Activated CD8-positive, alpha-beta memory T cell treated with anti-CD3 and anti-CD28 coated beads, Interleukin-2, amount 50 U/mL, for 4 hours (primary cell): ENCODE results near the gene BRWD1.
"Not testable (repeated sequence)": the region's sequence is repeated elsewhere in the genome, so short reads cannot be mapped to it uniquely, and the experiment has no call there.

ENCODE experiments used
- DNase-seq: peaks from one replicate; pipeline ENCODE4 v3.0.0-alpha.2; 2020

The BRWD1 gene

GRCh38 chr21:39164523-39164922, 148.9 kb downstream of the BRWD1 start:
- DNase-seq, result no peak

GRCh38 chr21:39161064-39161463, 152.4 kb downstream of the BRWD1 start:
- DNase-seq, result no peak

- no peak for DNase-seq
Observed at GRCh38 chr21:39159342-39160063, 153.9 kb downstream of the BRWD1 start.

GRCh38 chr21:39157241-39157640, 156.2 kb downstream of the BRWD1 start:
- not testable (repeated sequence) for DNase-seq

- DNase-seq, result no peak
Observed at GRCh38 chr21:39156024-39156423, 157.4 kb downstream of the BRWD1 start.

- no peak for DNase-seq
Observed at GRCh38 chr21:39155578-39155977, 157.9 kb downstream of the BRWD1 start.

- no peak for DNase-seq
Observed at GRCh38 chr21:39153842-39154241, 159.6 kb downstream of the BRWD1 start.

- no peak for DNase-seq
Observed at GRCh38 chr21:39153373-39153772, 160.1 kb downstream of the BRWD1 start.

- no peak for DNase-seq
Observed at GRCh38 chr21:39152271-39152670, 161.2 kb downstream of the BRWD1 start.

- DNase-seq, result no peak
Observed at GRCh38 chr21:39150877-39151276, 162.6 kb downstream of the BRWD1 start.

- DNase-seq, result no peak
Observed at GRCh38 chr21:39150316-39150715, 163.1 kb downstream of the BRWD1 start.

GRCh38 chr21:39149882-39150281, 163.6 kb downstream of the BRWD1 start:
- no peak for DNase-seq

GRCh38 chr21:39148975-39149374, 164.5 kb downstream of the BRWD1 start:
- no peak for DNase-seq

GRCh38 chr21:39144191-39144590, 169.2 kb downstream of the BRWD1 start:
- DNase-seq, result no peak

- DNase-seq, result no peak
Observed at GRCh38 chr21:39142972-39143371, 170.5 kb downstream of the BRWD1 start.

- no peak for DNase-seq
Observed at GRCh38 chr21:39141502-39141901, 171.9 kb downstream of the BRWD1 start.

GRCh38 chr21:39137248-39138178, 175.9 kb downstream of the BRWD1 start:
- DNase-seq, result no peak

- no peak for DNase-seq
Observed at GRCh38 chr21:39136711-39137110, 176.7 kb downstream of the BRWD1 start.

- not testable (repeated sequence) for DNase-seq
Observed at GRCh38 chr21:39136138-39136537, 177.3 kb downstream of the BRWD1 start.

- DNase-seq, result no peak
Observed at GRCh38 chr21:39134288-39134810, 179.1 kb downstream of the BRWD1 start.
